HUES6 (cell line): Measurements from ENCODE around the gene PSMA5.

Source experiments
- H3K27ac ChIP-seq: 2 replicates; pipeline ENCODE4 v1.7.0; 2013; ENCODE audit warnings: low read depth, mild to moderate bottlenecking, low read length, inconsistent platforms
- H3K27me3 ChIP-seq: 2 replicates; pipeline ENCODE4 v1.6.1; 2013; ENCODE audit warnings: low read length; ENCODE audit not compliant: control insufficient read depth, insufficient read depth
- H3K36me3 ChIP-seq: 2 replicates; pipeline ENCODE4 v1.6.1; 2013; ENCODE audit warnings: low read length; ENCODE audit not compliant: control insufficient read depth, insufficient read depth
- H3K4me1 ChIP-seq: 2 replicates; pipeline ENCODE4 v1.6.1; 2013; ENCODE audit warnings: low read length; ENCODE audit not compliant: control insufficient read depth, insufficient read depth
- H3K4me3 ChIP-seq: 2 replicates; pipeline ENCODE4 v1.5.1; 2013; ENCODE audit warnings: low read depth, low read length
- H3K9ac ChIP-seq: one replicate; pipeline ENCODE4 v1.6.1; 2013; ENCODE audit warnings: mild to moderate bottlenecking, low read length
- H3K9me3 ChIP-seq: 2 replicates; pipeline ENCODE4 v1.6.1; 2013; ENCODE audit warnings: low read depth, low read length; ENCODE audit not compliant: control insufficient read depth, insufficient read depth

PSMA5 gene

DNA sequence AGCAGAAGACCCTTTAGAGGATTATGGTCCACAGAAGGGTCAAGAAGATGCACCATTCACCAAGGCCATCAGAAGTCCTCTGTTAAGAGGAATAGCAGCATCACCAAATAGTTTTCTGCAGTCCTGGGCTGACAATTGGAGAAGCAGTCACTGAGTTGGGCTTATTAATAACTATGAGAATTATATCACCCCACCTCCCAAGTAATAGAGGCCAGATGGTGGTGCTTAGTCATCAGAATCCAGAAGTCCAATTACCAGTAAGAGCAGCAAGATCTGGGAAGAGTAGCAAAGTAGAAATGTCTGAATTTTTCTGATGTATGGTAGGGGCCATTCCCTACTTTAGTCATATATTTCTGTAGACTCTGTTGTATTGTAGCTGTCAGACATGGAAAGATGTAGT lies 6.1 kb upstream of the PSMA5 start:
- Histone ChIP-seq H3K9ac (no peak overlapping the region), H3K9me3 (peaks cover 19% of the 10 kb centered on the region), H3K27me3 (no peaks in the 10 kb centered on the region), H3K36me3 (no peaks in the 10 kb centered on the region), H3K27ac (no peak overlapping the region), H3K4me3 (no peak overlapping the region), H3K4me1 (peaks cover 4% of the 10 kb centered on the region)

GRCh38 chr1:109427171-109427467 lies 871 bp upstream of the PSMA5 start:
- Histone ChIP-seq H3K27me3 (no peaks in the 10 kb centered on the region), H3K9ac (peak overlapping the region; percentile 76), H3K36me3 (no peaks in the 10 kb centered on the region), H3K9me3 (no peaks in the 10 kb centered on the region), H3K4me1 (peaks cover 10% of the 10 kb centered on the region), H3K4me3 (peak overlapping the region; percentile 87), H3K27ac (0 out of 2 replicates have a peak overlapping the region, but pooled peaks have one; percentile 64)

DNA sequence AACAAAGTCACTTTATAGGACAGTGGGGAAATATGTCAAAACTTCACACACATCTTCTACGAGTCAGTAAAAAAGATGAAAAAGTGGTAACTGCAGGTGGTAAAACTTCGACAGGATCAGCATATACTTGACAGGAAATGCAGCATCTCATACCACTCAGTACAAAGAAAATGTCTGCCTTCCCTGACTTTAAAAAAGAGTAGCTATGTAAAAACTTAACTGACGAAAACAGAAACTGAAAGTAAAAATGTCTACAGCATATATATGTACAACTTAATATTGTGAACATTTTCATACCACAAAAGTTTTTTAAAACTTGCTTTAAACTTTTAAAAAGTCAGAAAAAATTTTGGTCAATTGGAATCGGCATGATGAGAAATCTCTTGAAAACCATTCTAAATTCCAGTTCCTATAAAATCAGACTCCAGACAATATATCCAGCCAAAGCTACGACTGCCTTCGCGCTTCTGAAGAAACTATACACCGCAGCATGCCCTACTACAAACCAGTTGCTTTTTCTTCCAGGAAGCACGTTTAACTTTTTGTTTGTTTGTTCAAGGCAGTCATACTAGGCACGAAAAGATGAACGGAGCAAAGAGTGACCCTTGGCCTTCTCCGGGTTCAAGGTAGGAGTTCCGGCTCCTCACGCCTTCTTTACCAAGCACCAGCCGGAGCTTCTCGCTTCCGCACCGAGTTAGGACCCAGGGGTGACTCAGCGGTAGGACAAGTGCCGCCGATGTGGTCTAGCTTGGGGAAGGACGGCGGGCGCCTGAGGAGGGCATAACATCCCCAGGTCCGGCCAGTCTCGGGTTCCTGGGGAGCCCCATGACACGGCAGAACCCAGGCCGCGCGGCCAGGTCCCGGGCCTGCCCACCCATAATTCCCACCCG lies 612 bp downstream of the PSMA5 start:
- Histone ChIP-seq H3K9me3 (no peaks in the 10 kb centered on the region), H3K4me1 (peaks cover 10% of the 10 kb centered on the region), H3K27me3 (no peaks in the 10 kb centered on the region), H3K36me3 (peaks cover 14% of the 10 kb centered on the region), H3K4me3 (peak overlapping the region; percentile 87), H3K27ac (peak overlapping the region; percentile 50; the same call in 1 of the 2 replicates), H3K9ac (peak overlapping the region; percentile 89)

GRCh38 chr1:109423498-109423897 lies 2.8 kb downstream of the PSMA5 start:
- no peak overlapping the region for H3K9ac ChIP-seq
- peaks cover 29% of the 10 kb centered on the region for H3K36me3 ChIP-seq
- H3K27me3 ChIP-seq: no peaks in the 10 kb centered on the region
- H3K4me3 ChIP-seq: no peak overlapping the region
- H3K4me1 ChIP-seq: peaks cover 10% of the 10 kb centered on the region
- no peak overlapping the region for H3K27ac ChIP-seq
- H3K9me3 ChIP-seq: no peaks in the 10 kb centered on the region

DNA sequence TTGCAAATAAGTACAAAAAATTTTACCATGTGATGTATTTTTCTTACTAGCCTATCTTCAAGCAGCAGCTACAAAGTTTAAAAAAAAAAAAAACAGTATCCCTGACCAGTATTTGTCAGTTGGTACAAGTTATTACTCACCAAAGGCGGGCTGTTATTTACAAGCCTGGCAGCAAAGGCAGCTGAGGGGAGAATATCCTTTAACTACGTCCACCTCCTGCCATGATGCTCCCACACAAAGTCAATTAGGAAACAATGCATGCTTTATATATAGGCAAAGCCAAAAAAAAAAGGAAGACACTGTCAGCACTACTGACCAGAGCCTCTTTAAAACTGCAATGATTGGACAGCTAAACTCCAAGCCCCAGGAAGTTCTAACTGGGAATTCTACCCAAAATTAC lies 13.7 kb downstream of the PSMA5 start:
- Histone ChIP-seq H3K4me3 (no peak overlapping the region), H3K9me3 (no peaks in the 10 kb centered on the region), H3K9ac (no peak overlapping the region), H3K36me3 (peaks cover 96% of the 10 kb centered on the region), H3K27ac (no peak overlapping the region), H3K4me1 (no peaks in the 10 kb centered on the region), H3K27me3 (no peaks in the 10 kb centered on the region)

- no peaks in the 10 kb centered on the region for H3K9me3 ChIP-seq
- peaks cover 76% of the 10 kb centered on the region for H3K36me3 ChIP-seq
- H3K4me3 ChIP-seq: no peak overlapping the region
- H3K4me1 ChIP-seq: no peaks in the 10 kb centered on the region
- no peaks in the 10 kb centered on the region for H3K27me3 ChIP-seq
- H3K27ac ChIP-seq: no peak overlapping the region
- H3K9ac ChIP-seq: no peak overlapping the region
Observed at GRCh38 chr1:109404838-109405237, 21.4 kb downstream of the PSMA5 start.

- H3K9ac ChIP-seq: no peak overlapping the region
- no peaks in the 10 kb centered on the region for H3K9me3 ChIP-seq
- peaks cover 50% of the 10 kb centered on the region for H3K36me3 ChIP-seq
- H3K4me1 ChIP-seq: peaks cover 12% of the 10 kb centered on the region
- peaks cover 2% of the 10 kb centered on the region; the same call in 1 of the 2 replicates for H3K27me3 ChIP-seq
- H3K4me3 ChIP-seq: no peak overlapping the region
- H3K27ac ChIP-seq: no peak overlapping the region
Observed at GRCh38 chr1:109402025-109402424, 24.2 kb downstream of the PSMA5 start.

DNA sequence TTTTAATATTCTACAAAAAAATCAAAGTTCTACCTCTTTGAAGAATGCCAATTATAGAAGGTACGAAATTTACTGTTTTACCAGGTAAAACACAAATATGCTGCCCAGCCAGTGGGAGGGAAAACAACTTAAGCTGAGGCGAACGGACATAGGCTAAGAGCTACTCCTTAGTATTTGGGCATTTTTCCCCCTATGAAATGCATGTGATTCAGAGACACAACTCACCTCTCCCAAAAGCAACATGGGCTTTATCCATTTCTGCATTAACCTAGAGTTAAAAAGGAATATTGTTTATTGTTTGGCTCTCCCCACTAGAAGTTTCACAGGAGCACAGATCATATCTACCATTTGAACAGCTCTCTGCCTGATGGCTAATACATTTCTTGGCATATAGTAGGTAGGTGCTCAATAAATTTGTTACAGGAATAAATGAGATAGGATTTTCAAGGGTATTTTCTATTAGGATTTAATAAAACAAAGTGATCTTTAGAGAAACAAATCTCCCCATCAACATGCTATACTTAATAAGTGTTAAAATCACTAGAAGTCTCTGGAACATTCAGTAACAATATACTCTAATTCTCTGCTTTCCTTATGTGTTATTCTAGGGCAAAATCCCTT lies 26.1 kb downstream of the PSMA5 start:
- H3K27me3 ChIP-seq: peaks cover 11% of the 10 kb centered on the region; the same call in 1 of the 2 replicates
- H3K4me1 ChIP-seq: peaks cover 21% of the 10 kb centered on the region
- no peaks in the 10 kb centered on the region for H3K9me3 ChIP-seq
- no peak overlapping the region for H3K27ac ChIP-seq
- peaks cover 36% of the 10 kb centered on the region for H3K36me3 ChIP-seq
- no peak overlapping the region for H3K4me3 ChIP-seq
- no peak overlapping the region for H3K9ac ChIP-seq

DNA sequence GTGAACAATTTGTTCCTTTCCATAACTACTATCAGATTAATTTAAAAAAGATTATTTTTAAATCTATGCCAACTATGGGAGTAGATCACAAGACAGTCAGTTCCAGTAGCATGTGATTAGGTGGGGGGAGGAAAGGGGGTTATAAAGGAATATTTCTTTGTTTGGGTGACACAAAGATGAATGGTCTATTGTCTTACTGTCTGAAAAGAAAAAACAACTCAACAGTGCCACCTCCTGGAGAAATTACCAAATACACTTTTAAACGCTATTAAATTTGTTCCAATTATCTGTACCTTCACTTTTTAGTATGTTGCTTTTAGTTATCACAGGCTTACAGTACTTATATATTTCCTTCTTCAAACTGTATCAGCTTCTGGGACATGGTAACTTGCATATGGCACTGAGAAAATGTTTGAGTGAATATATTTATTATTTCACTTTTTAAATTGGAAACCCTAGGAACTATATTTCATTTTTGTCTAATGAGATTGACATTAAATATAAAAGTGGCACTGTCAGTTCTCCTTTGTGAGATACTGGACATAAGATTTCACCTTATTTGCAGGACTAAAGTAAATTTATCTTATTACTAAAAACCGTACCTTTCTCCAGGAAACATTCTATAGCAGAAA lies 26.8 kb downstream of the PSMA5 start:
- H3K27ac ChIP-seq: no peak overlapping the region
- H3K9ac ChIP-seq: no peak overlapping the region
- H3K4me1 ChIP-seq: peaks cover 21% of the 10 kb centered on the region
- no peak overlapping the region for H3K4me3 ChIP-seq
- H3K27me3 ChIP-seq: peaks cover 11% of the 10 kb centered on the region; the same call in 1 of the 2 replicates
- H3K36me3 ChIP-seq: peaks cover 29% of the 10 kb centered on the region
- H3K9me3 ChIP-seq: no peaks in the 10 kb centered on the region

DNA sequence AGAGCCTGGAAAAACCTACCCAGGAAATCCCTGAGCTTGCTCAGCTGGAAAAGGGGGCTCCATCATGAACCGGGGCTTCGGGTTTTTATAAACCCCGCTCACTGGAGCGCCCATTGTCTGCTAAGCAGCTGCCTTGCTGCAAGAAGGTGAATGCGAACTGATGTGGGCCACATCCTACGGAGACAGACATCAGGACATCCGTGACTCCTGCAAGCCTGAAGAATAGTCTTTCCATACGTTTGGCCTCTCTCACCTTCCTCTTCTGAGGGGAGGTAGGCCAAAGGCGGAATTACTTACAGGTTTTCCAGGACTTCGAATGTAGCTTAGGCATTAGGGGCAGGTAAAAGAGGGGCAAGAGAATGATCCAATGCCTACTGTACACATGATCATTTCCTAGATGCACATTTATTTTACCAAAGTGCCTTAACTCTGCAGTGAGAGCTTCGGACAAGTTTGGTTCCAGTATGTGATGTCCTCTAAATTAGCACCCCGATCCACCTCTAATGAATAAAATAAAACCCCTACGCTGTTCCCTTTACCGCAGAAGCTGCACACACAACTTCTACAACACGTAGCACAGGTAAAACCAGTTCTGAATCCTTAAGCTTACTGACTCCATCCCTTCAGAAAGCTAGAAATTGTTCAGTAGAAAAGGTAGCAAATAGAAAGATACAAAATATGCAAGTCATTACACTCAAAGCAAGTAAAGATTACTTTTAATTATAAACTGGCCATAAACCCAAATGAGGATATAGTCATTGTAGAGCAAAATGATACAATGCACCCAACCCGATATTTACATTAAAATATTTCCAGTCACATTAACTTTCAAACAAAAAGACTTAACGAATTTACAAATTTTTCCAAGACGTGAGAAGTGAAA lies 27.7 kb downstream of the PSMA5 start:
- peak overlapping the region; percentile 60; the same call in 1 of the 2 replicates for H3K27ac ChIP-seq
- peak overlapping the region; percentile 67 for H3K9ac ChIP-seq
- H3K27me3 ChIP-seq: peaks cover 11% of the 10 kb centered on the region; the same call in 1 of the 2 replicates
- peaks cover 21% of the 10 kb centered on the region for H3K4me1 ChIP-seq
- H3K4me3 ChIP-seq: peak overlapping the region; percentile 66
- H3K9me3 ChIP-seq: no peaks in the 10 kb centered on the region
- H3K36me3 ChIP-seq: peaks cover 22% of the 10 kb centered on the region
